A673 (cell line): ENCODE results near the gene SGSM1. TPM values are rescaled to one million over a fixed set of nuclear protein-coding genes. Genes with fewer than 3 reads are reported as not detected.
A peak's percentile ranks its signal among the peaks of the same experiment; 100 is the strongest.

Source experiments
- Bru-seq: library from RNA; stranded (reverse); fragments of 400-500 nt; gene quantifications from one replicate; lab custom pipeline; 2021; lab: Mats Ljungman, UMichigan
- BruChase-seq, 2 experiments: library from RNA; stranded (reverse); fragments of 400-500 nt; gene quantifications; one replicate each; lab custom pipeline; 2021; lab: Mats Ljungman, UMichigan
- BruUV-seq: library from RNA; stranded (reverse); fragments of 400-500 nt; replicated peaks from 2 replicates; lab custom pipeline; 2021; lab: Mats Ljungman, UMichigan
- CTCF ChIA-PET: fragments of 300-600 bp; sonication (Branson Sonifier 250); formaldehyde crosslinking; loops from one replicate; lab custom pipeline; 2022; ENCODE audit warnings: antibody characterized with exemption; lab: Charles Lee
- POLR2A ChIA-PET: fragments of 300-600 bp; sonication (Branson Sonifier 250); formaldehyde crosslinking; loops from one replicate; lab custom pipeline; 2022; ENCODE audit warnings: antibody characterized with exemption; ENCODE audit not compliant: low non-redundant PET; lab: Charles Lee
- DNase-seq: peaks from one replicate; pipeline ENCODE4 v3.0.0-alpha.2; 2015; ENCODE audit warnings: low spot score
- H3K27ac ChIP-seq: fragments of 200-600 bp; sonication (generic); 2 replicates; pipeline ENCODE4 v1.5.1; 2016; ENCODE audit warnings: mixed run types, low read depth, mild to moderate bottlenecking, mixed read lengths, antibody characterized with exemption, low read length; ENCODE audit not compliant: poor library complexity, severe bottlenecking
- H3K27me3 ChIP-seq: fragments of 200-600 bp; sonication (generic); replicated peaks from 2 replicates; pipeline ENCODE4 v1.6.1; 2017; ENCODE audit warnings: mixed run types, low read depth, mild to moderate bottlenecking, mixed read lengths, antibody characterized with exemption, low read length; ENCODE audit not compliant: insufficient read depth, poor library complexity
- H3K36me3 ChIP-seq: fragments of 200-600 bp; sonication (generic); 2 replicates; pipeline ENCODE4 v1.6.1; 2016; ENCODE audit warnings: mixed run types, mild to moderate bottlenecking, mixed read lengths, antibody characterized with exemption, low read length; ENCODE audit not compliant: insufficient read depth, poor library complexity, severe bottlenecking
- H3K4me1 ChIP-seq: fragments of 200-600 bp; sonication (generic); 2 replicates; pipeline ENCODE4 v1.6.1; 2017; ENCODE audit warnings: mixed run types, mild to moderate bottlenecking, mixed read lengths, antibody characterized with exemption, low read length; ENCODE audit not compliant: insufficient read depth, poor library complexity, severe bottlenecking
- H3K4me3 ChIP-seq: fragments of 200-600 bp; sonication (generic); 2 replicates; pipeline ENCODE4 v1.5.1; 2016; ENCODE audit warnings: low read depth, mixed run types, mild to moderate bottlenecking, mixed read lengths, low read length; ENCODE audit not compliant: poor library complexity, severe bottlenecking
- H3K9me3 ChIP-seq: fragments of 200-600 bp; sonication (generic); 2 replicates; pipeline ENCODE4 v1.6.1; 2016; ENCODE audit warnings: mixed run types, low read depth, mild to moderate bottlenecking, mixed read lengths, antibody characterized with exemption, low read length; ENCODE audit not compliant: poor library complexity, severe bottlenecking
- CTCF ChIP-seq: fragments of 300-800, 200-600 bp; sonication (generic); conservative IDR thresholded peaks from 2 replicates; pipeline ENCODE4 v1.5.1; 2017; ENCODE audit warnings: low read depth, mild to moderate bottlenecking, antibody characterized with exemption, low read length, moderate library complexity, mixed read lengths
- EZH2 ChIP-seq: fragments of 200-600 bp; sonication (generic); IDR thresholded peaks from 2 replicates; pipeline ENCODE4 v1.6.1; 2017; ENCODE audit warnings: borderline replicate concordance, low read depth, mild to moderate bottlenecking, mixed read lengths, antibody characterized with exemption, low read length; ENCODE audit not compliant: poor library complexity, severe bottlenecking
- intact Hi-C: fragments of 100-400 bp; cut with micrococcal nuclease; formaldehyde crosslinking; loops from one replicate; pipeline ENCODE4 v1.10.0; 2022; ENCODE audit not compliant: unreplicated experiment
- long read RNA-seq: library from polyadenylated mRNA; stranded (forward); transcript quantifications from one replicate; pipeline ENCODE4 v2.0.0, GENCODE V29; 2022
- total RNA-seq: library from RNA; stranded (reverse); gene quantifications from 2 replicates; pipeline ENCODE4 v1.2.3, GENCODE V29; 2021

Gene SGSM1
- total RNA-seq (not detected in 2 replicates), Bru-seq, nascent RNA (percentile 3 among the genes with signal in this experiment), BruChase-seq, experiment 1, labeled RNA remaining after a 2-hour chase (percentile 6 among the genes with signal in this experiment), BruChase-seq, experiment 2, labeled RNA remaining after a 6-hour chase (percentile 4 among the genes with signal in this experiment)
- long read RNA-seq = 0 reads

- ChIA-PET CTCF (interaction anchor here (0.6 kb wide), 3 partner anchors 24 to 1525 kb away, joined by 6 to 9 read pairs (median 7); no protein-coding TSS in a partner anchor), POLR2A (interaction anchor here (0.6 kb wide), 1 partner anchor 29 kb away, joined by 7 read pairs; no protein-coding TSS in a partner anchor)
- no TSS peak for BruUV-seq
- DNase-seq = peak; percentile 77
- Histone ChIP-seq H3K27me3 (no peaks in the 10 kb centered on the region), H3K27ac (no peak within 1 kb of the TSS), H3K4me3 (peak within 1 kb of the TSS; percentile 46), H3K9me3 (no peaks in the 10 kb centered on the region), H3K4me1 (no peaks in the 10 kb centered on the region), H3K36me3 (no peaks in the 10 kb centered on the region)
- TF ChIP-seq CTCF = no peak
- TF ChIP-seq EZH2 = no peak
- intact Hi-C loops = no loop called here
Measured at GRCh38 chr22:24805790-24806662, at the start of gene SGSM1. Gene SGSM1 (plus strand): TSS chr22:24806211. CDS start chr22:24806326, 115 bp downstream.

GRCh38 chr22:24758164-24758799 is 47.7 kb upstream of the SGSM1 start:
- TF ChIP-seq EZH2 (no peak), CTCF (peak; percentile 90)
- Histone ChIP-seq H3K9me3 (no peaks in the 10 kb centered on the region), H3K27ac (no peak overlapping the region), H3K36me3 (no peaks in the 10 kb centered on the region), H3K4me3 (no peak overlapping the region), H3K27me3 (no peaks in the 10 kb centered on the region), H3K4me1 (peaks cover 12% of the 10 kb centered on the region)
- ChIA-PET CTCF (no interaction called here), POLR2A (no interaction called here)
- DNase-seq = peak; percentile 67
- no TSS peak for BruUV-seq
- intact Hi-C loops = loop anchor here (2.0 kb wide), 1 partner anchor 109 kb away; no protein-coding TSS in a partner anchor

GRCh38 chr22:24759765-24760164 is 46.2 kb upstream of the SGSM1 start:
- CTCF ChIA-PET = no interaction called here
- BruUV-seq = no TSS peak
- intact Hi-C loops = loop anchor here (2.0 kb wide), 1 partner anchor 111 kb away; no protein-coding TSS in a partner anchor
- Histone ChIP-seq H3K4me1 (no peaks in the 10 kb centered on the region), H3K36me3 (no peaks in the 10 kb centered on the region), H3K9me3 (no peaks in the 10 kb centered on the region), H3K4me3 (no peak overlapping the region), H3K27ac (no peak overlapping the region), H3K27me3 (no peaks in the 10 kb centered on the region)
- POLR2A ChIA-PET = no interaction called here
- no peak for DNase-seq
- no peak for TF ChIP-seq EZH2
